Gastroesophageal sphincter (tissue), 4 donors: ENCODE data around the gene ARRB1. TPM values are rescaled to one million over a fixed set of nuclear protein-coding genes. Genes with fewer than 3 reads are reported as not detected.
"Not testable (repeated sequence)": the region's sequence is repeated elsewhere in the genome, so short reads cannot be mapped to it uniquely, and the experiment has no call there.

ENCODE experiments used
- ATAC-seq: fragments of 150-250 bp; one replicate; pipeline ENCODE4 v1.9.1; 2016; ENCODE audit warnings: mild to moderate bottlenecking, moderate library complexity
- H3K27ac ChIP-seq, 4 donors: fragments of 200-600 bp; sonication (generic) in 3 of 4; 1 replicate in 3 of 4; 2 replicates in 1 of 4; pipeline ENCODE4 v1.5.1; 2016 to 2019
- H3K27me3 ChIP-seq: fragments of 200-600 bp; sonication (generic); one replicate; pipeline ENCODE4 v1.5.1; 2019
- H3K36me3 ChIP-seq, 2 donors: fragments of 200-600 bp; sonication (generic); one replicate each; pipeline ENCODE4 v1.5.1; 2019; ENCODE audit warnings: control low read depth in 1 of 2
- H3K4me1 ChIP-seq, 3 donors: fragments of 200-600 bp; sonication (generic); 1 replicate in 2 of 3; 2 replicates in 1 of 3; pipeline ENCODE4 v1.5.1; 2016 to 2019; ENCODE audit warnings: control low read depth in 2 of 3
- H3K4me3 ChIP-seq, 2 donors: fragments of 200-600 bp; sonication (generic); one replicate each; pipeline ENCODE4 v1.5.1; 2019; ENCODE audit warnings: mild to moderate bottlenecking in 1 of 2, moderate library complexity in 1 of 2
- H3K9me3 ChIP-seq, 3 donors: fragments of 200-600 bp; sonication (generic); one replicate each; pipeline ENCODE4 v1.5.1; 2017 to 2019; ENCODE audit warnings: control low read depth in 2 of 3
- CTCF ChIP-seq, 4 experiments: fragments of 200-600 bp in 2 of 4; fragments of 450-650 bp in 2 of 4; sonication (generic) in 1 of 4; IDR thresholded peaks; one replicate each; pipeline ENCODE4 v1.5.1; 2017 to 2019; ENCODE audit warnings: antibody characterized with exemption in 4 of 4, mild to moderate bottlenecking in 2 of 4, moderate library complexity in 2 of 4
- EP300 ChIP-seq: sonication (generic); formaldehyde crosslinking; IDR thresholded peaks from one replicate; pipeline ENCODE4 v1.6.1; 2017; ENCODE audit warnings: antibody characterized with exemption, mild to moderate bottlenecking
- POLR2A ChIP-seq, 2 donors: fragments of 450-650 bp; IDR thresholded peaks; one replicate each; pipeline ENCODE4 v1.6.1; 2017; ENCODE audit warnings: antibody characterized with exemption in 2 of 2, mild to moderate bottlenecking in 2 of 2, moderate library complexity in 1 of 2
- POLR2AphosphoS5 ChIP-seq: sonication (generic); formaldehyde crosslinking; IDR thresholded peaks from one replicate; pipeline ENCODE4 v1.6.1; 2017; ENCODE audit warnings: antibody characterized with exemption
- WGBS, 2 donors: methylation state at CpG; one replicate each; pipeline ENCODE4 v1.1.5; 2018; ENCODE audit warnings: low coverage in 1 of 2; 5-methylcytosine and 5-hydroxymethylcytosine counted together
- total RNA-seq, 4 donors: library from RNA; depleted of rRNA; stranded (reverse); fragments of >200 nt; gene quantifications; one replicate each; pipeline ENCODE4 v1.1.0, GENCODE V29; 2016

The ARRB1 gene
- total RNA-seq, 4 donors from 2014 or later: 72.3 to 120 (median 93.0) TPM

DNA sequence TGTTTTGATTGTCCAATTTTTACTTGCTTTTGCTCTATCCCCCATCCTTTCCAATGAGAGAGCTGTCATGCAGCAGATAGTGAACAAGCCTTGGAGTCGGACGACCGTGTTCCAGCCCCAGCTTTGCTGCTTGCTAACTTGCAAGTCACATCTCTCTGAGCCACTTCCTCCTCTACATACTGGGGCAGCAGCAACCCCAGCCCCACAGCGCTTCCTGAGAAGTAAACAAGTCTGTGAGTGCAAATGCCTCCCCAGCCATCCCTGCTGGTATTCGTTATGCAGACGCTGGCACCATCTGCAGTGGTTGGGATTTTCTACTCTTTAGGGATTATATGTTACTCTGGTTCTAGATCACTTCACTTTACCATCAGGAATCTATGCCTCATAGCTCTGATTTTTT, 75.9 kb downstream of the ARRB1 start:
- 60% methylated on average over 6 of the region's 6 CpGs; no CpG with 5 or more reads in 1 of the 2 donors for WGBS, 2 donors
- H3K36me3 ChIP-seq: peaks cover 3 to 98% of the 10 kb centered on the region in 2 donors
- no peak overlapping the region for H3K27ac ChIP-seq
- H3K27me3 ChIP-seq: no peaks in the 10 kb centered on the region
- TF ChIP-seq EP300: no peak
- H3K4me3 ChIP-seq: no peak overlapping the region
- no peaks in the 10 kb centered on the region for H3K9me3 ChIP-seq
- no peak for ATAC-seq
- peaks cover 0 to 12% (median 4%) of the 10 kb centered on the region in 3 donors for H3K4me1 ChIP-seq

DNA sequence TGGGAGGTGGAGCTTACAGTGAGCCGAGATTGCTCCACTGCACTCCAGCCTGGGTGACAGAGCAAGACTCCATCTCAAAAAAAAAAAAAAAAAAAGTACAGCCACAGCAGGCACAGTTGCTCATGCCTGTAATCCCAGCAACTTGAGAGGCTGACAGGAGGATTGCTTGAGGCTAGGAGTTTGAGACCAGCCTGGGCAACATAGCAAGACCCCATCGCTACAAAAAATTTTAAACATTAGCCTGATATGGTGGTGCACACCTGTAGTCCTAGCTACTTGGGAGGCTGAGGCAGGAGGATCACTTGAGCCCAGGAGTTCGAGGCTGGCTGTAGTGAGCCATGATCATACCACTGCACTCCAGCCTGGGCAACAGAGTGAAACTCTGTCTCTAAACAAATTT, 76.7 kb downstream of the ARRB1 start:
- 100% methylated on average over 1 to 3 of the region's 3 CpGs for WGBS, 2 donors
- H3K9me3 ChIP-seq, ATAC-seq, H3K4me1 ChIP-seq, H3K27ac ChIP-seq, H3K27me3 ChIP-seq, H3K4me3 ChIP-seq: not testable (repeated sequence)
- peaks cover 3 to 100% of the 10 kb centered on the region in 2 donors for H3K36me3 ChIP-seq

- no peak for ATAC-seq
- Histone ChIP-seq H3K27me3 (no peaks in the 10 kb centered on the region), H3K36me3 (peaks cover 3 to 100% of the 10 kb centered on the region in 2 donors), H3K4me3 (no peak overlapping the region), H3K4me1 (no peaks in the 10 kb centered on the region), H3K27ac (no peak overlapping the region), H3K9me3 (no peaks in the 10 kb centered on the region)
- WGBS, 2 donors: 82 to 100% methylated on average over 2 of the region's 15 CpGs
- TF ChIP-seq POLR2A (IDR thresholded peaks at IDR 0.05) (no peak), POLR2AphosphoS5 (no peak)
Measured at GRCh38 chr11:75273411-75274391, 77.8 kb downstream of the ARRB1 start.

DNA sequence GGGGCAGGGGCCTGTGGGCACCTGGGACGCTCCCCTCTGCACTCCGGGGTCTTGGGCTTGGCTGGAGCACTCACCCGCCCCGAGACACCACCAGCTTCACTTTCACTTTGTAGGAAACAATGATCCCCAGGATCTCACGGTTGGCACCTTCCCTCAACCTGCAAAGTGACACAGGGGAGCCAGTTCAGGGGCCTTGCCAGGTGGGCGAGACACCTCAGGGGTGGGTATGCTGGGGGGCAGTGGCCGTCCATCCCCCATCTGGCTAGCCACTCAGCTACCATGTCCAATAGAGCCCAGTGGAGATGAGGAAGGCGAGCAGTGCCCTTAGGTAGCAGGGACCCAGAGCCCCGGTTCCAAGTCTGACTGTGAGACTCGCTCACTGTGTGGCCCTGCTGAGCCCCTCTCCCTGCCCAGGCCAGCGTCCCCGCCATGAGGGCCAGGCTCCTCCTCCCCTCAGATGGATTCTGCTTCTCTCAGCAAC, 78.6 kb downstream of the ARRB1 start:
- H3K27me3 ChIP-seq: no peaks in the 10 kb centered on the region
- TF ChIP-seq POLR2AphosphoS5: no peak
- no peak for TF ChIP-seq EP300
- TF ChIP-seq CTCF (IDR thresholded peaks at IDR 0.05): no peak
- TF ChIP-seq POLR2A (IDR thresholded peaks at IDR 0.05): no peak
- ATAC-seq: no peak
- no peak overlapping the region for H3K27ac ChIP-seq
- H3K4me3 ChIP-seq: no peak overlapping the region
- H3K9me3 ChIP-seq: no peaks in the 10 kb centered on the region
- no peaks in the 10 kb centered on the region for H3K4me1 ChIP-seq
- 73 to 76% methylated on average over 2 of the region's 12 CpGs for whole genome bisulfite sequencing, 2 donors
- H3K36me3 ChIP-seq: peaks cover 0 to 100% of the 10 kb centered on the region in 2 donors

DNA sequence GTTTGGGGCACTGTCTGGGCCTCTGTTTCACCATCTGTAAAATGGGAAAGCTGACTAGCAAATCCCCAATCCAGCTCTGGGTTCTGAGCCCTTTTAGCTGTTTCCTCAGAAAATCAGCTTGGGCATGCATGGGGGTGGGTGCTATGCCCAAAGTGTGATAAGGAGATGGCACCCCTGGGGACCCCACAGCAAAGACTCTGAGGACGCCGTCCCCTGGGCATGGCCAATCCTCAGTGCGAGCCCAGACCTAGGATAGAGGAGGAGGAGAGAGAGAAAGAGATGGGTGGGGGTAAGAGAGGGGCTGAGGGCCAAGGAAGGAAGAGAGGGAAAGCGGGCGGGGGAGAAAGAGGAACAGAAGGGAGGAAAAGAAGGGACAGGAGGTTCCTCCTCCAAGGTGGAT, 79.1 kb downstream of the ARRB1 start:
- no peak overlapping the region for H3K4me3 ChIP-seq
- H3K27me3 ChIP-seq: no peaks in the 10 kb centered on the region
- H3K9me3 ChIP-seq: no peaks in the 10 kb centered on the region
- no peak for TF ChIP-seq POLR2A (IDR thresholded peaks at IDR 0.05)
- TF ChIP-seq CTCF (IDR thresholded peaks at IDR 0.05): no peak
- TF ChIP-seq EP300: no peak
- no peak for TF ChIP-seq POLR2AphosphoS5
- no peak overlapping the region for H3K27ac ChIP-seq
- no peaks in the 10 kb centered on the region for H3K4me1 ChIP-seq
- no peak for ATAC-seq
- 82 to 93% methylated on average over 3 to 4 of the region's 5 CpGs for WGBS, 2 donors
- peaks cover 0 to 100% of the 10 kb centered on the region in 2 donors for H3K36me3 ChIP-seq

DNA sequence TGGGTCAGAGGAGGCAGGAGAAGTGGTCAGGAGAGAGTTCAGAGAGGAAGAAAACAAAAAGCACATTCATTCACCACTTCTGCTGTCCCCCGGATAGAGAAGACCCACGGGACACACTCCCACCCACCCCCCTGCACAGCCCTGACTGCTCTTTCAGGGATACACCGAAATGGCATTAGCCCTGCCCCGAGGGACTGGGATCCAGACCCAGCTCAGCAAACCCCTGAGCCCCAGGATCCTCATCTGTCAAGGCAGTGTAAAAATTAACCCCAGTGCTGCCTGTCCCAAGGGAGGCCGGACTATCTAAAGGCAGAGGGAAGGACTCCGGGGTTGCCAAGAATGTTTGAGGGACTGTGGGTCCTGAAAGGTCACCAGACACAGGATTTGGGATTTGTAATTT, 79.7 kb downstream of the ARRB1 start:
- Histone ChIP-seq H3K4me3 (no peak overlapping the region), H3K27ac (no peak overlapping the region), H3K4me1 (no peaks in the 10 kb centered on the region), H3K27me3 (no peaks in the 10 kb centered on the region), H3K9me3 (no peaks in the 10 kb centered on the region), H3K36me3 (peaks cover 0 to 100% of the 10 kb centered on the region in 2 donors)
- no peak for ATAC-seq
- 60% methylated on average over 1 of the region's 6 CpGs; no CpG with 5 or more reads in 1 of the 2 donors for WGBS, 2 donors
- TF ChIP-seq CTCF (IDR thresholded peaks at IDR 0.05) (no peak), POLR2A (IDR thresholded peaks at IDR 0.05) (no peak), EP300 (no peak), POLR2AphosphoS5 (no peak)
